Amygdala (tissue), 56 donors: Measurements from ENCODE around the gene CFAP69.

Experiments
- DNase-seq, 56 donors: peaks; one replicate each; lab custom pipeline; 2025; lab: John Stamatoyannopoulos, UW

The CFAP69 gene

DNA sequence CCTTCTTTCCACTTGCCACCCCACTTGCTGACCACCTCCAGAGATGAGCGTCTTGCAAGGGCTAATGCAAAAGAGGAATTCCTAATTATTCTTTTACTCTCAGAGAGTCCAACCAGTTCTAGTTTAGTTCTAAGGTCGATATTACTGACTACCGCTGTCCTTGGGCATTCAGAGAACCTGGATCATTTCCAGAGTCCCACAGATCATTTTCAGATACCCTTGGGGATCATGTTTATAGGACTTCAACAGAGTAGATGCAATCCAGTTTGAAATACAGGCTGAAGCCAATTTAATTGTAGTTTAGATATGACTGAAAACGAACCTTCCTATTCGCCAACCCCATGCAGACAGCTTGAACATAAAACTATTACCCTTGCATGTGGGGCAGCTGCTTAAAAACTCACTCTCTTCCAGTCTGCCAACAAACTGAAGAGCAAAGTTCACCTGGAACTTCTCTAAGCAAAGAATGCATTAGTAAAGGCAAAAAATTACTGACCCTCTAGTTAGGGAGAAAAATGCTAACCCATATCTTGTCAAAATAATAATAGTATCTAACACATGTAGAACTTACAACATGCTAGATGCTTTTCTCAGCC, 22.4 kb downstream of the CFAP69 start:
- no peak for DNase-seq

DNA sequence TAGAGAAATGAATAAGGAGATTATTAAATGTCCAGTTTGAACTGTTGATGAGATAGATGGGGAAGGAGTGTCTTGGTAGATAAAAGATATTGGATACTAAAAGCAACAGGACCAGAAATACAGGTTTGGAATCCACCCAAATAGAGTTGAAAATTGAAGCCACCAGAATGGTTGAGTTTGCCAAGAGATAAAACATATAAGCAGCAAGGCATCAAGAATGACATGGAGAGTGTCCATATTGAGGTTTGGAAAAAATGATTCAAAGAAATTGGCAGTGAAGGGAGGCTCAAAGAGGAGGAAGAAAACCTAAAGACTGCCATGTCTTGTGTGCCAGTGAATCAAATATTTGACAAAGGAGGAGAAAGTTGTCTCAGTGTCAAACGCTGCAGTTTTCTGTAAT, 24.2 kb downstream of the CFAP69 start:
- no peak for DNase-seq

DNA sequence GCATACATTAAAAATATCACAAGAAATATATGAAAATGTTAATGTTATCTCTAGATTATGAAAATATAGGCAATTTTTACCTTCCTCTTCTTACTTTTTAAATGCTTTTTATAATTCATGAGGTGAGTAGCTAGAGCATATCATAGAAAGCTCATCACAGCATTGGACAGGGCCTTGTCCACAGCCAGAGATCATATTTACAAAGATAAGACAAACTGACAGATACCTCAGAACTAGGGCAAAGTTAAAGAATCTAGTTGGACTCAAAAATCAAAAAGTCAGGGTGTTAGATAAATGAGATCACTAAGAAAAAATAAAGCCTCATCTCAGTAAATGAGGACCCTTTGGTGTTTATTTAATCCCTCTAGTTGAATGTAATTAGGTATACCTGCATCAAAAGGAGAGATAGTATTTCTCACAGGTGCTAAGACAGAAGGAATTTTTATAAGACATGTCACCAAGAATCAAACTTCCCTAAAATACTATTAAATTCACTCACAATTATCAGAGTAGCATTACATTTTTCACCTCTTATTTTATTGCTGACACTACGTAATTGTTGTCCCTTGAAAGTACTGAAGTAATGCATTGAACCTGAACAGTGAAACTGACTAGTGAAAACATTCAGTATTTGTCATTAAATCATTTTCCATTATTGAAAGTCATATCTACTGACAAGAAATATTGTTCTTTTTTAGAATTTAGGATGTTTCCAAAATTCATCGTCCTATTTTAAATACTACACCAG, 25.6 kb downstream of the CFAP69 start:
- DNase-seq, result no peak

DNA sequence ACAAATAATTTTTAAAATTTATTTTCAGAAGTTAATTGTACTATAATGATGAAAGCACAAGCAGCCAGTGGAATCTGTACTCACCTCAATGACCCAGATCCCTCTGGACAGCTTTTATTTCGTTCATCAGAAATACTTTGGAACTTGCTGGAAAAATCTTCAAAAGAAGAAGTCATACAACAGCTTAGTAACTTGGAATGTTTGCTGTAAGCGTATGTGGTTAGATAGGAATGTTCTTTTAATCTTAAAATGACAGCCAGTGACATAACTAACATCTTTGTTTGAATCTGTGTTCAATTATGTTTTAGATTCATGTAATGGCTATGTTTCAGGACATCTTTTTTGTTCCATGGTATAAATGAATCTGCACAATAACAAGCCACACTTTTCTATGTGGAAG, 26.8 kb downstream of the CFAP69 start:
- no peak for DNase-seq

DNA sequence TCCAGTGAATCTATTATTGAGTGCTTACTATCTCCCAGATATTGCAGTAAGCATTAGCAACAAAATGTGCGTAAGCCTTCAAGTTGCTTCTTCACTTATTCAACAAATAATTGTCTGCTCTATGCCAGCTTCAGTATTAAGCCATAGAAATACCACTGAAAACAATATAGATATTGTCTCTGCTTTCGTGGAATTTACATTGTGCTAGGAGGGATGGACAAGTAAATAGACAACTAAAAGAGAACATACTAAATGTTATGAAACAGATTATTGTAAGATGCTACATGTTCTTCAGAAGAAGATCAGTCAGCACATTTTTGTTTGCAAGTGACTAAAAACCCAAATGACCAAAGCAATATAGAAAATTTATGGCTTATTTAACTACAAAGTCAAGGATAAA, 27.3 kb downstream of the CFAP69 start:
- no peak for DNase-seq

DNA sequence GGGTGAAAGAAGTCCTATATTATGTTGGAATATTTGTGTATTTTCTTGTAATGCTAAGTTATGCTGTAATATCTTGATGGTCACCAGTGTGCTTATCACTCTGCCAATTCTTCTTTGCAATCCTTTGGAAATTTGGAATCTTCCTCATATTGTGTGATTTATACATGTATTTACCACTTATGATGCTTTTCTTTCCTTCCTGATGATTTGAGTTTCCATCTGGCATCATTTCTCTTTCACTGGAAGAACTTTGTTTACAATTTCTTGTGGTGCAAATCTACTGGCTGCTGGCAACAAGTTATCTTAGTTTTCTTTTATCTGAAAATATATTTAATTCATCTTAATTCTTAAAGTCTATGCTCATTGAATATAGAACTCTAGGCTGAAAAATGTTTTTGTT, 29.2 kb downstream of the CFAP69 start:
- DNase-seq, result no peak

GRCh38 chr7:90276033-90276728, 31.2 kb downstream of the CFAP69 start:
- DNase-seq, result no peak

GRCh38 chr7:90288154-90288553, 43.2 kb downstream of the CFAP69 start:
- DNase-seq, result no peak

- DNase-seq, result no peak
Observed at GRCh38 chr7:90290244-90291113, 45.5 kb downstream of the CFAP69 start.

DNA sequence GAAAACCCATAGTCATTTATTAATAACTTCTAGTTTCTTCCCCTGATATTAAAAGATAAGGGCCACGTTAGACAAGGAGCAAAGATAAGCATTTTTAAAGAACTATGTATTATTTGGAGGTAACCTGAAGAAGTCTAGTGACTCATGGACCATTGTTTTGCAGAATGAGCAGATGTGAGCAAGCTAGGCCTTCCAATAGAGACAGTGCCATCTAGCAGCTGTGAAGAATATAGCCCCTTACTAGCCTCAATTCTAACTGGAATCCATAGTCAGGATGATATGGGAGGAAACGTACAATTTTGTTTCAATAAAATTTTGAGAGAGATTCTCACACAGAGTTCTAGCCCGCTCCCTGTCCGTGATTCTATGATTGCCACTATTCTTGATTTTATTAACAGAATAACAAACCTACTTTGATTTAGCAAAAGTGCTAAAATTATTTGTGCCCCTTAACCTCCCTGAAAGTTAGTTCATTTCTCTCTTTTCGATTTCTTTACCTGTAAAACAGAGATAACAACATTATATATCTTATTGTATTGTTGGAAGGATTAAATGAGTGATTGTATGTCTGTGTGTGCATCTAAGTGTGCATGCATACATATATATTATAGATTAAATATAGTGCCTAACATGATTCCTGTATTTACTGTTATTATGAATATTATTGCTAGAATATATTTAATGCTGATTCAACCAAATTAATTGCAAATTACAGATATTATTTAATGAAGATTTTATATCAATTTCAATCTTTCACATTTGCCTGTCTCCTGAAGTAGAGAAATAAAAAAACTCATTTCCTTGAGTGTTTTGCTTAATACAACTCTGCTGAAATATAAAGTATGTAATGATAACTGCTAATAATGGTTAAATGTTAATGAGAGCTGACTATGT, 53.4 kb downstream of the CFAP69 start:
- peak in 1 of 56 donors; percentile 2 for DNase-seq

GRCh38 chr7:90303241-90303640, 58.3 kb downstream of the CFAP69 start:
- DNase-seq, result no peak

DNA sequence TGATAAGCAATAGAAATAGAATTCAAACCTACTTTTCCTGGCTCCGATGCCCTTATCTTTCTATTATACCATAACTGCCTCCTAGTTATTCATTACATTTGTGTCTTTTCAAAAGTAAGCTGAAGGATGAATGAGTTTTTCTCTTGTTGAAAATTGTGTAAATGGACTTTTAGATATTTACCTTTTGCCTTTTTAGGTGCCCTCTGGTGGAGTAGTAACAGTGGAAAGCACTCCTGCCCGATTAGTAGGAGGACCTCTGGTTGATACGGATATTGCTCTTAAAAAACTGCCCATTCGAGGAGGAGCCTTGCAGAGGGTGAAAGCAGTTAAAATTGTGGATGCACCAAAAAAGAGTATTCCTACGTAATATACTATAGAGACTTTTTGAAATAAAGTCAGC, 64.9 kb downstream of the CFAP69 start:
- no peak for DNase-seq

DNA sequence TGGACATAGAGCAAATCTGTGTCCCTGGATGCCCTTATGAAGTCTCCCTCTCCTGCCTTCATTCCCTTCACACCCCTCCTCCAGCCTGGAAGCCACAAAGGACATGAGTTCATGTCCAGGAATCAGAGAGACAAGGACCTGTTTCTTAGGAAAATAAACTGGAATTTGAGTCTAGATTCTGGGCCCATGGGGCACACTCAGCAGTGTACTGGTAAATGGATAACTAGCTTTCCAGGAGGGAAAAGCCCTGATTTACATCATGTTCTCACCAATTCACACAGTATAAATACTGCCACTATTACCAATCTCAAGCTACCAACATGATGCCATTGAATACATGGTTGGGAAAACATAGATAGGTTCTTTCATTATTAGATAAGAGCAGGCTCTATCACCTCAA, 66.2 kb downstream of the CFAP69 start:
- DNase-seq, result no peak

DNA sequence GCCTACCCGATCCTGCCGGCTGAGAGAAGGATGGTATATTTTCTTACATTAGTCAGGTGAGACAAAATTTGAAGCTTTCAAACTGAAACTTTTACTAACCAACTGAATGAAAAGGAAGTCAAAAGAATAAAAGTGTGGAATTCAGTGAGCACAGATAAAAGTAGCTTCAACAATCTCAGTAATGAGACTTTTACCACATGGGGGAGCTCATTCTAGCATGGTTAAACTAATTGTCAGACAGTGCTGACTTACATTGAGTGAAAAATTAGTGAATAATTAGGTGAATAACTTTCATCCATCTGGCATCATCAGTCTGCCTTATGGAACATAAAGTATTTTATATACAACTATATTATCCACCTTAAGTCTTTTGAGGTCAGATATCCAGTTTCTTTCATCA, 67.8 kb downstream of the CFAP69 start:
- no peak for DNase-seq

DNA sequence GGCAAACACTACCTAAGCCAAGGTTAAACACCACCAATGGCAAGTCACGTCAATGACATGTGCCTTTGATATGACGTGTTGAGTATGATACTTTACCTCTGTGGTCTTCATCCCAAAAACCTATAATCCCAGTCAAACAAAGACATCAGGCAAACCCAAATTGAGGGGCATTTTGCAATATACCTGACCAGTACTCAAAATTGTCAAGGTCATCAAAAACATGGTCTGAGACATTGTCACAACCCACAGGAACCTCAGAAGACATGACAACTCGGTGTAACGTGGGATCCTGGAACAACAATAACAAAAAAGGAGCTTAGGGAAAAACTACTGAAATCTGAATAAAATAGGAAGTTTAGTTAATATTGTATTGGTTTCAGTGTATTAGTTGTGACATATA, 68.9 kb downstream of the CFAP69 start:
- DNase-seq, result no peak

- DNase-seq, result no peak
Observed at GRCh38 chr7:90320014-90320413, 75.0 kb downstream of the CFAP69 start.

- DNase-seq, result no peak
Observed at GRCh38 chr7:90320418-90320800, 75.4 kb downstream of the CFAP69 start.

- peak in 3 of 56 donors; percentile 3 to 9 (median 4) for DNase-seq
Observed at GRCh38 chr7:90320801-90321494, 76.0 kb downstream of the CFAP69 start, which contains the start of gene FAM237B. Gene FAM237B (minus strand): TSS chr7:90321304. CDS start chr7:90319748, 1,556 bp downstream.

GRCh38 chr7:90322837-90323236, 77.9 kb downstream of the CFAP69 start:
- no peak for DNase-seq
